Parathyroid adenoma (tissue), 2 donors: ENCODE measurements around the gene DNM2.

ENCODE experiments used
- H2AFZ ChIP-seq: fragments of 300-600 bp; sonication (generic); one replicate; pipeline ENCODE4 v1.7.0; 2017; ENCODE audit warnings: antibody characterized with exemption, mild to moderate bottlenecking
- H3K27ac ChIP-seq: fragments of 300-600 bp; sonication (generic); one replicate; pipeline ENCODE4 v1.7.0; 2017
- H3K27me3 ChIP-seq: fragments of 300-600 bp; sonication (generic); one replicate; pipeline ENCODE4 v1.7.0; 2017; ENCODE audit warnings: low read length; ENCODE audit not compliant: control insufficient read depth, insufficient read depth
- H3K36me3 ChIP-seq: fragments of 300-600 bp; sonication (generic); one replicate; pipeline ENCODE4 v1.7.0; 2017; ENCODE audit warnings: low read length; ENCODE audit not compliant: control insufficient read depth, insufficient read depth
- H3K4me1 ChIP-seq: fragments of 300-600 bp; sonication (generic); one replicate; pipeline ENCODE4 v1.7.0; 2017; ENCODE audit warnings: control low read depth
- H3K4me2 ChIP-seq: fragments of 300-600 bp; sonication (generic); one replicate; pipeline ENCODE4 v1.7.0; 2017; ENCODE audit warnings: low read length
- H3K4me3 ChIP-seq: fragments of 300-600 bp; sonication (generic); one replicate; pipeline ENCODE4 v1.7.0; 2017; ENCODE audit warnings: low read depth, low read length
- H3K79me2 ChIP-seq: fragments of 300-600 bp; sonication (generic); one replicate; pipeline ENCODE4 v1.7.0; 2017; ENCODE audit warnings: control low read depth
- H3K9ac ChIP-seq: fragments of 300-600 bp; sonication (generic); one replicate; pipeline ENCODE4 v1.7.0; 2017; ENCODE audit warnings: mild to moderate bottlenecking
- H3K9me3 ChIP-seq: fragments of 300-600 bp; sonication (generic); one replicate; pipeline ENCODE4 v1.7.0; 2017; ENCODE audit warnings: low read length; ENCODE audit not compliant: control insufficient read depth
- TF ChIP-seq, protein P1 (sequence below): fragments of 300-600 bp; sonication (generic); IDR thresholded peaks from one replicate; pipeline ENCODE4 v1.7.0; 2017; ENCODE audit warnings: antibody characterized with exemption, mild to moderate bottlenecking
- donor health status: primary hyperparathyroidism.

DNM2 gene

DNA sequence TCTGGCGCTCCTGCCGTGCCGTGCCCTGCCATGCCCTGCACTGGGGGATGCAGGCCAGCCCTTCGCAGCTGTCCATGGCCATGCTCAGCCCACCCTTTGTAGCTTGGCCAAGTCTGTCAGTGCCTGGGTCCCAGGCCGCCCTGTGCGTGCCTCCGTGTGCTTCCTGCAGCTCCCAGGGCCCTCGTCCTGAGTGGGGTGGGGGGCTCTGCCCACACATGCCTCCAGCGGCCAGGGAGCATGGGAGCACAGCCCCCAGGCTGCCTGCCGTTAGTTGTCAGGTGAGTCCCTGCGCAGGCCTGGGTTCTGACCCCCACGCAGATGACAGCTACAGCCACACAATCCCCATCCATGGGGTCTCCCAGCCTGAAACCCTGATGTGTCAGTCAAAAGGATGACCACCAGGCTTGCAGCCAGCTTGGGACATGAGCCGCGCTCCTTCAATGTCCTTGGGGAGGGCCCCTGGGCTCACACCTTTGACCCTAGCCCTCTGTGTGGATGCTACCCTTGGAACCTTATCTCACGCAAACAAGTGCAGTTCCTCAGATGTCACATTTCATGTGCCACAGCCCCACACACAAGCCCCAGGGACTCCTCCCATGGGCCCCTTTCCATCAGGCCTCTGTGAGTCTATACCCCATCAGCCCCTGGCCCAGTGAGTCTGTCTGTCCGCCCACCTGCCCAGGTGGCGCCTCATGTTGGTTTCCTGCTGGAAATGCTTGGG lies 93.7 kb downstream of the DNM2 start:
- TF ChIP-seq, protein P1, sequence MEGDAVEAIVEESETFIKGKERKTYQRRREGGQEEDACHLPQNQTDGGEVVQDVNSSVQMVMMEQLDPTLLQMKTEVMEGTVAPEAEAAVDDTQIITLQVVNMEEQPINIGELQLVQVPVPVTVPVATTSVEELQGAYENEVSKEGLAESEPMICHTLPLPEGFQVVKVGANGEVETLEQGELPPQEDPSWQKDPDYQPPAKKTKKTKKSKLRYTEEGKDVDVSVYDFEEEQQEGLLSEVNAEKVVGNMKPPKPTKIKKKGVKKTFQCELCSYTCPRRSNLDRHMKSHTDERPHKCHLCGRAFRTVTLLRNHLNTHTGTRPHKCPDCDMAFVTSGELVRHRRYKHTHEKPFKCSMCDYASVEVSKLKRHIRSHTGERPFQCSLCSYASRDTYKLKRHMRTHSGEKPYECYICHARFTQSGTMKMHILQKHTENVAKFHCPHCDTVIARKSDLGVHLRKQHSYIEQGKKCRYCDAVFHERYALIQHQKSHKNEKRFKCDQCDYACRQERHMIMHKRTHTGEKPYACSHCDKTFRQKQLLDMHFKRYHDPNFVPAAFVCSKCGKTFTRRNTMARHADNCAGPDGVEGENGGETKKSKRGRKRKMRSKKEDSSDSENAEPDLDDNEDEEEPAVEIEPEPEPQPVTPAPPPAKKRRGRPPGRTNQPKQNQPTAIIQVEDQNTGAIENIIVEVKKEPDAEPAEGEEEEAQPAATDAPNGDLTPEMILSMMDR: no peak
- peaks cover 2% of the 10 kb centered on the region for H3K79me2 ChIP-seq
- H3K4me2 ChIP-seq: no peak overlapping the region
- H3K36me3 ChIP-seq: no peaks in the 10 kb centered on the region
- H3K9me3 ChIP-seq: no peaks in the 10 kb centered on the region
- no peak overlapping the region for H3K27ac ChIP-seq
- H3K9ac ChIP-seq: no peak overlapping the region
- H2AFZ ChIP-seq: no peak overlapping the region
- H3K27me3 ChIP-seq: no peaks in the 10 kb centered on the region
- H3K4me3 ChIP-seq: no peak overlapping the region
- no peaks in the 10 kb centered on the region for H3K4me1 ChIP-seq

DNA sequence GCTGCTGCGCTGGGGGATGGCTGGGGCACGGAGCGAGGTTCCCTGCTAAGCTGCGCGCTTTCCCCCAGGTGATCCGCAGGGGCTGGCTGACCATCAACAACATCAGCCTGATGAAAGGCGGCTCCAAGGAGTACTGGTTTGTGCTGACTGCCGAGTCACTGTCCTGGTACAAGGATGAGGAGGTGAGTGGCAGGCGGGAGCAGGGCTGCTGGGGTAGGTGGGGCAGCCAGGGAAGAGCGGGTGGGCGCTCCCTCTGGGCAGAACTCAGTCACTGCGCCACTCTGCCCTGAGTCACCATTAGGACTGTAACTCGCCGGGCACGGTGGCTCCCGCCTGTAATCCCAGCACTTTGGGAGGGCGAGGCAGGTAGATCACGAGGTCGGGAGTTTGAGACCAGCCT lies 94.3 kb downstream of the DNM2 start:
- TF ChIP-seq, protein P1: no peak
- Histone ChIP-seq H3K36me3 (no peaks in the 10 kb centered on the region), H3K27me3 (no peaks in the 10 kb centered on the region), H2AFZ (no peak overlapping the region), H3K9ac (no peak overlapping the region), H3K27ac (no peak overlapping the region), H3K4me2 (no peak overlapping the region), H3K4me1 (no peaks in the 10 kb centered on the region), H3K9me3 (no peaks in the 10 kb centered on the region), H3K4me3 (no peak overlapping the region), H3K79me2 (peaks cover 2% of the 10 kb centered on the region)

DNA sequence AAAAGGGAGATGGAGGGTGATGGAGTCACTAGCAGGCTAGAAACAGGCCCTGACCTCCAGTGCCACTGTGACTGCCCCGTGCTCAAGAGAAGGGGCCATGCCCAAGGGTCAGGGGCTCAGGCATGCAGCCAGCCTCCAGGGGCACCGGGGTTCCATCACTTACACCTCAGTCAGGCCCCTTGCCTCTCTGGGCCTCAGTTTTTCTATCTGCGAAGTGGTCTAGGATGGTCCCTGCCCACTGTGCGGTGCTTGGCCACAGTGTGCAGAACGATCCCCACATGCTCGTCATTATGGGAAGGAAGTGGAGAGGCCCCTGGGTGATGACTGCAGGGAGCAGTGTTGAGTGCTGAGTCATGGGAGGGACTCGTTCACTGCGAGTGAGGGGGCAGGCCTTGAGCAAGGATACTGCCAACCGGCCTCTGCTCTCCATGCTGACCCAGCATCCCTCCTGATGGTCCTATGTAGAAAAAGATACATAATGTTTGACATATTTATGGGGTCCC lies 95.1 kb downstream of the DNM2 start:
- Histone ChIP-seq H3K79me2 (peaks cover 2% of the 10 kb centered on the region), H2AFZ (no peak overlapping the region), H3K4me1 (no peaks in the 10 kb centered on the region), H3K4me3 (no peak overlapping the region), H3K9me3 (no peaks in the 10 kb centered on the region), H3K4me2 (no peak overlapping the region), H3K36me3 (no peaks in the 10 kb centered on the region), H3K27ac (no peak overlapping the region), H3K9ac (no peak overlapping the region), H3K27me3 (no peaks in the 10 kb centered on the region)
- TF ChIP-seq, protein P1: no peak

DNA sequence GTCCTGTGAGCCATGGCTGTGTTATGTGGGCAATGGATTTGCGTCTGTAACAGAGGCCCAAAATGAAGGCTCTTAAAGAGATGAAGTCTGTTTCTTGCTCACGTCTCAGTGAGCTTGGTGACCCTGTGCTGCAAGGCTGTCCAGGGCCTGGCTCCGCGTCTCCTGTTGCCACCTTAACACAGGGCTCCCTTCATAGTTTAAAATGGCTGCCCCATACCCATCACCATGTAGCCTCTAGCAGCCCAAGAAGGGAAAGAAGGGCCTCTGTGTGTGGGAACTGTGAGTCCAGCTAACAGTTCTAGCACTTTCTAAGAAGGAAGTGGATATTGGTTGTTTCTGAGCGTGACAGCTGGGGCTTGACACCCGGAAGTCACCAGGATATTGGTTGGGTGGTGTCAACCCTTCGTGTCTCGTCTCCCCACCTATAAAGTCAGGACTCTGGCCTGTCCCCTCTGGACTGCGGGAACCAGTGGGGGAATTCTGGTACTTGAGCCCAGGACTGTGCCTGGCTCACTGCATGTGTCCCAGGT lies 97.2 kb downstream of the DNM2 start:
- H2AFZ ChIP-seq: no peak overlapping the region
- H3K36me3 ChIP-seq: no peaks in the 10 kb centered on the region
- no peak overlapping the region for H3K9ac ChIP-seq
- H3K9me3 ChIP-seq: no peaks in the 10 kb centered on the region
- no peak overlapping the region for H3K27ac ChIP-seq
- H3K27me3 ChIP-seq: no peaks in the 10 kb centered on the region
- H3K4me3 ChIP-seq: no peak overlapping the region
- no peaks in the 10 kb centered on the region for H3K4me1 ChIP-seq
- H3K4me2 ChIP-seq: no peak overlapping the region
- TF ChIP-seq, protein P1: no peak
- no peaks in the 10 kb centered on the region for H3K79me2 ChIP-seq
